Measurements from ENCODE around the gene RHOF. TPM values are rescaled to one million over a fixed set of nuclear protein-coding genes. Genes with fewer than 3 reads are reported as not detected.

RHOF gene
- total RNA-seq, 1 experiment from 2014 or later, result 116 TPM

GRCh38 chr12:121811434-121812319 lies 18.2 kb upstream of the RHOF start:
- Histone ChIP-seq H3K4me3 (replicated peaks in 1 of 2; ENCODE audit: low read depth in 1 of 2, low read length in 2 of 2) (peak overlapping the region; percentile 44 to 55), H3K9me3 (ENCODE audit: control insufficient read depth in 1 of 2, insufficient read depth in 1 of 2, low read depth in 1 of 2, low read length in 2 of 2) (no peaks in the 10 kb centered on the region), H3K9me2 (ENCODE audit: insufficient read depth) (no peaks in the 10 kb centered on the region), H3K4me1 (ENCODE audit: control insufficient read depth in 1 of 2, insufficient read depth in 2 of 2, low read length in 2 of 2) (peaks cover 6 to 27% of the 10 kb centered on the region in 2 experiments), H3K27me3 (ENCODE audit: insufficient read depth, low read length) (no peaks in the 10 kb centered on the region), H4K20me1 (ENCODE audit: insufficient read depth) (no peaks in the 10 kb centered on the region), H3K4me2 (ENCODE audit: low read length) (peak overlapping the region; percentile 76), H3K79me2 (ENCODE audit: insufficient read depth, low read length) (peaks cover 79% of the 10 kb centered on the region), H3K36me3 (ENCODE audit: control insufficient read depth in 1 of 2, insufficient read depth in 2 of 2, low read length in 2 of 2) (peaks cover 26 to 29% of the 10 kb centered on the region in 2 experiments; a peak in 3 of 4 replicates), H2AFZ (ENCODE audit: low read depth, low read length, poor library complexity, severe bottlenecking) (no peak overlapping the region), H3K9ac (ENCODE audit: low read length) (peak overlapping the region; percentile 51), H3K27ac (ENCODE audit: low read depth, low read length) (peak overlapping the region; percentile 53)
- DNase-seq (ENCODE audit: low read depth, low spot score), result no peak
- peak; percentile 91 for ATAC-seq
- intact Hi-C loops (cut with micrococcal nuclease), result loop anchor here (1.0 kb wide), 2 partner anchors 17 to 77 kb away; partner anchors contain the start of gene PSMD9
- ChIA-PET RAD21 (ENCODE audit: low non-redundant PET in 1 of 2, low total read pairs in 2 of 2, uncharacterized antibody in 2 of 2, unreplicated experiment in 2 of 2) (interaction anchor here (1.0 to 1.7 kb wide), 3 partner anchors 14 to 17 kb away, joined by 3 to 26 read pairs (median 22); partner anchors contain the start of gene RHOF (in 1 of the 2)), CTCF (interaction anchor here (0.6 to 3.3 kb wide), 14 partner anchors 10 to 125 kb away, joined by 3 to 149 read pairs (median 4); partner anchors contain the start of genes PSMD9, RHOF and SETD1B), POLR2A (interaction anchor here (1.1 to 3.5 kb wide), 5 partner anchors 9 to 77 kb away, joined by 3 to 26 read pairs (median 5); partner anchors contain the start of genes PSMD9 and RHOF)
- TF ChIP-seq, protein P1, sequence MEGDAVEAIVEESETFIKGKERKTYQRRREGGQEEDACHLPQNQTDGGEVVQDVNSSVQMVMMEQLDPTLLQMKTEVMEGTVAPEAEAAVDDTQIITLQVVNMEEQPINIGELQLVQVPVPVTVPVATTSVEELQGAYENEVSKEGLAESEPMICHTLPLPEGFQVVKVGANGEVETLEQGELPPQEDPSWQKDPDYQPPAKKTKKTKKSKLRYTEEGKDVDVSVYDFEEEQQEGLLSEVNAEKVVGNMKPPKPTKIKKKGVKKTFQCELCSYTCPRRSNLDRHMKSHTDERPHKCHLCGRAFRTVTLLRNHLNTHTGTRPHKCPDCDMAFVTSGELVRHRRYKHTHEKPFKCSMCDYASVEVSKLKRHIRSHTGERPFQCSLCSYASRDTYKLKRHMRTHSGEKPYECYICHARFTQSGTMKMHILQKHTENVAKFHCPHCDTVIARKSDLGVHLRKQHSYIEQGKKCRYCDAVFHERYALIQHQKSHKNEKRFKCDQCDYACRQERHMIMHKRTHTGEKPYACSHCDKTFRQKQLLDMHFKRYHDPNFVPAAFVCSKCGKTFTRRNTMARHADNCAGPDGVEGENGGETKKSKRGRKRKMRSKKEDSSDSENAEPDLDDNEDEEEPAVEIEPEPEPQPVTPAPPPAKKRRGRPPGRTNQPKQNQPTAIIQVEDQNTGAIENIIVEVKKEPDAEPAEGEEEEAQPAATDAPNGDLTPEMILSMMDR (IDR thresholded peaks at IDR 0.05 in 2 of 3, conservative IDR thresholded peaks at IDR 0.05 in 1 of 3; ENCODE audit: borderline replicate concordance in 1 of 3, insufficient read depth in 1 of 3, low read depth in 2 of 3, low read length in 2 of 3), result peak; percentile 86 to 96 (median 90)
- TF ChIP-seq EZH2 (IDR thresholded peaks at IDR 0.05) (no peak), RAD21 (IDR thresholded peaks at IDR 0.05; ENCODE audit: low read depth) (peak; percentile 87)
- BruUV-seq (replicated peaks), result no TSS peak

All from HCT116 (cell line).